ENCODE results near the gene RTL9. TPM values are rescaled to one million over a fixed set of nuclear protein-coding genes. Genes with fewer than 3 reads are reported as not detected.

Gene RTL9
- total and polyA plus RNA-seq, 2 of the 13 experiments (the other 11 are each of a cell fraction or from before 2014, with no cell fraction given), result 0.01 to 0.02 TPM

DNA sequence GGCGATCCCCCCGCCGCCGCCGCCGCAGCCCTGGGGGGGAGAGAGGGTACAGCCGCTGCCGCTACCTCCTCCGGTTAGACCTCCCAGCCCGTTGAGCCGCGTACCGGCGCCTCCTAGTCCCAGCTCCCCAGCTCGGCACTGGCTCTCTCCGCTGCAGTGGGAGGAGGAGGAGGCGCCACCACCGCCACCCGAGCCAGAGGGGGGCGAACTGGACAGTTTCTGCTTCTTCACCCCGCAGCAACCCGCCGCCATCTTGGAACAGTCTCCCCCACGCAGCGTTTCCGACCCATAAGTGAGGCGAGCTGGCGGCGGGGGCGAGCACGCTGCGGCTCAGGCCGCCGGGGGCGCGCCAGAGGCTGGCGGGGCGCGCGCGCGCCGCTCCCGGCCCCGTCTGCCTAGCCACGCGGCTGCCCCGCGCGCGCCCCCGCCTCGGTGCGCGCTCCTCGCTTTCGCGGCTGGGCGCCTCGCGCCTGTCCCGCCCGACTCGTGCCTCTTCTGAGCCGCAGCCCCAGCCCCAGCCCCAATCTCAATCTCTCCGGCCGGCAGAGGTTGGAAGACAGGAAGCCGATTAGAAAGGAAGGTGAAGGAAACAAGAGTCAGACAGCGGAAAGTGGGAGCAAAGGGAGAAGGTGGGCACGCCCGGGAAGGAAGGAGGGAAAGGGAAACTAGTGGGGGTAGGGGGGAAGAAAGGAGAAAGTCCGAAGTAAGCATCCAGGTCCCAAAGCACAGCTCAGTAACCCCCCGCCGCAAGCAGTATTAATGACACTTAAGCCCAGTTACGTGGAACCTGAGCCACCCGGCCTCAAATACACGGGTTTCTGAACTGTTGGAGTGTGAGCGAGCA lies 40.6 kb upstream of the RTL9 start, which contains the start of gene AMMECR1 (continued):
- TF ChIP-seq, protein P1, sequence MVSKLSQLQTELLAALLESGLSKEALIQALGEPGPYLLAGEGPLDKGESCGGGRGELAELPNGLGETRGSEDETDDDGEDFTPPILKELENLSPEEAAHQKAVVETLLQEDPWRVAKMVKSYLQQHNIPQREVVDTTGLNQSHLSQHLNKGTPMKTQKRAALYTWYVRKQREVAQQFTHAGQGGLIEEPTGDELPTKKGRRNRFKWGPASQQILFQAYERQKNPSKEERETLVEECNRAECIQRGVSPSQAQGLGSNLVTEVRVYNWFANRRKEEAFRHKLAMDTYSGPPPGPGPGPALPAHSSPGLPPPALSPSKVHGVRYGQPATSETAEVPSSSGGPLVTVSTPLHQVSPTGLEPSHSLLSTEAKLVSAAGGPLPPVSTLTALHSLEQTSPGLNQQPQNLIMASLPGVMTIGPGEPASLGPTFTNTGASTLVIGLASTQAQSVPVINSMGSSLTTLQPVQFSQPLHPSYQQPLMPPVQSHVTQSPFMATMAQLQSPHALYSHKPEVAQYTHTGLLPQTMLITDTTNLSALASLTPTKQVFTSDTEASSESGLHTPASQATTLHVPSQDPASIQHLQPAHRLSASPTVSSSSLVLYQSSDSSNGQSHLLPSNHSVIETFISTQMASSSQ (IDR thresholded peaks at IDR 0.05; ENCODE audit: low read depth), result no peak
- TF ChIP-seq, protein P1 (CRISPR knock-in tag; IDR thresholded peaks at IDR 0.05; ENCODE audit: borderline replicate concordance), result no peak
- TF ChIP-seq GABPA (IDR thresholded peaks at IDR 0.05; ENCODE audit: low read depth, low read length) (no peak), GABPA (CRISPR knock-in tag; IDR thresholded peaks at IDR 0.05; ENCODE audit: low read depth) (no peak), TAF1 (CRISPR knock-in tag; IDR thresholded peaks at IDR 0.05) (peak; percentile 86), TMF1 (CRISPR knock-in tag; IDR thresholded peaks at IDR 0.05; ENCODE audit: low read depth) (no peak), ZBTB8A (CRISPR knock-in tag; IDR thresholded peaks at IDR 0.05; ENCODE audit: borderline replicate concordance, low read depth) (no peak)
- TF ChIP-seq, protein P2, sequence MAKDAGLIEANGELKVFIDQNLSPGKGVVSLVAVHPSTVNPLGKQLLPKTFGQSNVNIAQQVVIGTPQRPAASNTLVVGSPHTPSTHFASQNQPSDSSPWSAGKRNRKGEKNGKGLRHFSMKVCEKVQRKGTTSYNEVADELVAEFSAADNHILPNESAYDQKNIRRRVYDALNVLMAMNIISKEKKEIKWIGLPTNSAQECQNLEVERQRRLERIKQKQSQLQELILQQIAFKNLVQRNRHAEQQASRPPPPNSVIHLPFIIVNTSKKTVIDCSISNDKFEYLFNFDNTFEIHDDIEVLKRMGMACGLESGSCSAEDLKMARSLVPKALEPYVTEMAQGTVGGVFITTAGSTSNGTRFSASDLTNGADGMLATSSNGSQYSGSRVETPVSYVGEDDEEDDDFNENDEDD (CRISPR knock-in tag; IDR thresholded peaks at IDR 0.05; ENCODE audit: borderline replicate concordance), result peak; percentile 37; the same call in 1 of the 2 replicates
- TF ChIP-seq, protein P3, sequence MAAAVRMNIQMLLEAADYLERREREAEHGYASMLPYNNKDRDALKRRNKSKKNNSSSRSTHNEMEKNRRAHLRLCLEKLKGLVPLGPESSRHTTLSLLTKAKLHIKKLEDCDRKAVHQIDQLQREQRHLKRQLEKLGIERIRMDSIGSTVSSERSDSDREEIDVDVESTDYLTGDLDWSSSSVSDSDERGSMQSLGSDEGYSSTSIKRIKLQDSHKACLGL (CRISPR knock-in tag; IDR thresholded peaks at IDR 0.05), result no peak
- TF ChIP-seq, protein P4, sequence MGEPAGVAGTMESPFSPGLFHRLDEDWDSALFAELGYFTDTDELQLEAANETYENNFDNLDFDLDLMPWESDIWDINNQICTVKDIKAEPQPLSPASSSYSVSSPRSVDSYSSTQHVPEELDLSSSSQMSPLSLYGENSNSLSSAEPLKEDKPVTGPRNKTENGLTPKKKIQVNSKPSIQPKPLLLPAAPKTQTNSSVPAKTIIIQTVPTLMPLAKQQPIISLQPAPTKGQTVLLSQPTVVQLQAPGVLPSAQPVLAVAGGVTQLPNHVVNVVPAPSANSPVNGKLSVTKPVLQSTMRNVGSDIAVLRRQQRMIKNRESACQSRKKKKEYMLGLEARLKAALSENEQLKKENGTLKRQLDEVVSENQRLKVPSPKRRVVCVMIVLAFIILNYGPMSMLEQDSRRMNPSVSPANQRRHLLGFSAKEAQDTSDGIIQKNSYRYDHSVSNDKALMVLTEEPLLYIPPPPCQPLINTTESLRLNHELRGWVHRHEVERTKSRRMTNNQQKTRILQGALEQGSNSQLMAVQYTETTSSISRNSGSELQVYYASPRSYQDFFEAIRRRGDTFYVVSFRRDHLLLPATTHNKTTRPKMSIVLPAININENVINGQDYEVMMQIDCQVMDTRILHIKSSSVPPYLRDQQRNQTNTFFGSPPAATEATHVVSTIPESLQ (CRISPR knock-in tag; conservative IDR thresholded peaks at IDR 0.05), result no peak
- TF ChIP-seq, protein P5, sequence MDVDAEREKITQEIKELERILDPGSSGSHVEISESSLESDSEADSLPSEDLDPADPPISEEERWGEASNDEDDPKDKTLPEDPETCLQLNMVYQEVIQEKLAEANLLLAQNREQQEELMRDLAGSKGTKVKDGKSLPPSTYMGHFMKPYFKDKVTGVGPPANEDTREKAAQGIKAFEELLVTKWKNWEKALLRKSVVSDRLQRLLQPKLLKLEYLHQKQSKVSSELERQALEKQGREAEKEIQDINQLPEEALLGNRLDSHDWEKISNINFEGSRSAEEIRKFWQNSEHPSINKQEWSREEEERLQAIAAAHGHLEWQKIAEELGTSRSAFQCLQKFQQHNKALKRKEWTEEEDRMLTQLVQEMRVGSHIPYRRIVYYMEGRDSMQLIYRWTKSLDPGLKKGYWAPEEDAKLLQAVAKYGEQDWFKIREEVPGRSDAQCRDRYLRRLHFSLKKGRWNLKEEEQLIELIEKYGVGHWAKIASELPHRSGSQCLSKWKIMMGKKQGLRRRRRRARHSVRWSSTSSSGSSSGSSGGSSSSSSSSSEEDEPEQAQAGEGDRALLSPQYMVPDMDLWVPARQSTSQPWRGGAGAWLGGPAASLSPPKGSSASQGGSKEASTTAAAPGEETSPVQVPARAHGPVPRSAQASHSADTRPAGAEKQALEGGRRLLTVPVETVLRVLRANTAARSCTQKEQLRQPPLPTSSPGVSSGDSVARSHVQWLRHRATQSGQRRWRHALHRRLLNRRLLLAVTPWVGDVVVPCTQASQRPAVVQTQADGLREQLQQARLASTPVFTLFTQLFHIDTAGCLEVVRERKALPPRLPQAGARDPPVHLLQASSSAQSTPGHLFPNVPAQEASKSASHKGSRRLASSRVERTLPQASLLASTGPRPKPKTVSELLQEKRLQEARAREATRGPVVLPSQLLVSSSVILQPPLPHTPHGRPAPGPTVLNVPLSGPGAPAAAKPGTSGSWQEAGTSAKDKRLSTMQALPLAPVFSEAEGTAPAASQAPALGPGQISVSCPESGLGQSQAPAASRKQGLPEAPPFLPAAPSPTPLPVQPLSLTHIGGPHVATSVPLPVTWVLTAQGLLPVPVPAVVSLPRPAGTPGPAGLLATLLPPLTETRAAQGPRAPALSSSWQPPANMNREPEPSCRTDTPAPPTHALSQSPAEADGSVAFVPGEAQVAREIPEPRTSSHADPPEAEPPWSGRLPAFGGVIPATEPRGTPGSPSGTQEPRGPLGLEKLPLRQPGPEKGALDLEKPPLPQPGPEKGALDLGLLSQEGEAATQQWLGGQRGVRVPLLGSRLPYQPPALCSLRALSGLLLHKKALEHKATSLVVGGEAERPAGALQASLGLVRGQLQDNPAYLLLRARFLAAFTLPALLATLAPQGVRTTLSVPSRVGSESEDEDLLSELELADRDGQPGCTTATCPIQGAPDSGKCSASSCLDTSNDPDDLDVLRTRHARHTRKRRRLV (CRISPR knock-in tag; IDR thresholded peaks at IDR 0.05), result no peak
- TF ChIP-seq, protein P6, sequence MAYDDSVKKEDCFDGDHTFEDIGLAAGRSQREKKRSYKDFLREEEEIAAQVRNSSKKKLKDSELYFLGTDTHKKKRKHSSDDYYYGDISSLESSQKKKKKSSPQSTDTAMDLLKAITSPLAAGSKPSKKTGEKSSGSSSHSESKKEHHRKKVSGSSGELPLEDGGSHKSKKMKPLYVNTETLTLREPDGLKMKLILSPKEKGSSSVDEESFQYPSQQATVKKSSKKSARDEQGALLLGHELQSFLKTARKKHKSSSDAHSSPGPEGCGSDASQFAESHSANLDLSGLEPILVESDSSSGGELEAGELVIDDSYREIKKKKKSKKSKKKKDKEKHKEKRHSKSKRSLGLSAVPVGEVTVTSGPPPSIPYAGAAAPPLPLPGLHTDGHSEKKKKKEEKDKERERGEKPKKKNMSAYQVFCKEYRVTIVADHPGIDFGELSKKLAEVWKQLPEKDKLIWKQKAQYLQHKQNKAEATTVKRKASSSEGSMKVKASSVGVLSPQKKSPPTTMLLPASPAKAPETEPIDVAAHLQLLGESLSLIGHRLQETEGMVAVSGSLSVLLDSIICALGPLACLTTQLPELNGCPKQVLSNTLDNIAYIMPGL (CRISPR knock-in tag; IDR thresholded peaks at IDR 0.05; ENCODE audit: borderline replicate concordance in 1 of 2, low read depth in 1 of 2), result no peak

Measured in HepG2 (cell line).